GM19240 (cell line): ENCODE data around the gene GRHL1.
A peak's percentile ranks its signal among the peaks of the same experiment; 100 is the strongest.
"Not testable (repeated sequence)": the region's sequence is repeated elsewhere in the genome, so short reads cannot be mapped to it uniquely, and the experiment has no call there.

Experiments
- DNase-seq: peaks from one replicate; pipeline ENCODE4 v3.0.0; 2011; ENCODE audit warnings: low spot score; ENCODE audit not compliant: insufficient read length

The GRHL1 gene, protein sequence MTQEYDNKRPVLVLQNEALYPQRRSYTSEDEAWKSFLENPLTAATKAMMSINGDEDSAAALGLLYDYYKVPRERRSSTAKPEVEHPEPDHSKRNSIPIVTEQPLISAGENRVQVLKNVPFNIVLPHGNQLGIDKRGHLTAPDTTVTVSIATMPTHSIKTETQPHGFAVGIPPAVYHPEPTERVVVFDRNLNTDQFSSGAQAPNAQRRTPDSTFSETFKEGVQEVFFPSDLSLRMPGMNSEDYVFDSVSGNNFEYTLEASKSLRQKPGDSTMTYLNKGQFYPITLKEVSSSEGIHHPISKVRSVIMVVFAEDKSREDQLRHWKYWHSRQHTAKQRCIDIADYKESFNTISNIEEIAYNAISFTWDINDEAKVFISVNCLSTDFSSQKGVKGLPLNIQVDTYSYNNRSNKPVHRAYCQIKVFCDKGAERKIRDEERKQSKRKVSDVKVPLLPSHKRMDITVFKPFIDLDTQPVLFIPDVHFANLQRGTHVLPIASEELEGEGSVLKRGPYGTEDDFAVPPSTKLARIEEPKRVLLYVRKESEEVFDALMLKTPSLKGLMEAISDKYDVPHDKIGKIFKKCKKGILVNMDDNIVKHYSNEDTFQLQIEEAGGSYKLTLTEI

DNA sequence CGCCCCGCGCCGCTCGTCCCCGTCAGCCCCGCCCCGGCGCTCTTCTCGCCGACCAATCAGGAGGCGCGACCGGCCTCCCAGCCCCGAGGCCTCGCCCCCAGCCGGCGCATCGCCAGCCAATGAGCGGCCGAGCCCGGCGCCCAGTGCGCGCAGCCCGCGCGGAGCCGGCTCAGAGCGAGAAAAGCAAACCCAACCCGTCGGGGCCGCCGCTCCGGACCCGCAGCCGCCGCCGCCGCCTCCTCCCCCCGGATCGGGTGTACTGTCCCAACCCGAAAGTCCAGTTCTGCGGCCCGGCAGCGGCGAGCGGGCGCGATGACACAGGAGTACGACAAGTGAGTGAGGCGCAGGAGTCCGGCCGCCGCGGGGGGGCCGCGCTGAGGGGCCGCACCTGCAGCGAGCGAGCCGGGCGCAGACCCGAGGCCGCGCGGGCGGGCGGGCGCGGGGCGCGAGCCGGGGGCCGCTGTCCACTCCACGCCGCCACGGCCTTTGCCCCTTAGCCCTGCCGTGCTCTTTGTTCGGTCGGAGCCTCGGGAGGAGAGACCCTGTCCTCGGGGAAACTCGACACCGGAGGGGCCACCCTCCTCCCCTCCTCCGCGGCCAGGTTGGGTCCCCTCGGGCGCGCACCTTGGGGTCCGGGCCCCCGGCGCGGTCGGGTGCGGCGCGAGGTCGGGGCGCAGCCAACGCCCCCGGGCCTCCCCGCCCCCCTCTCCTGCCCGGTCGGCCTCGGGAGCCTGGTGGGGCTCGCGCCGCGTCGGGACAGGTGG, at the start of gene GRHL1:
TSS of gene GRHL1 (plus strand) at position 172 of the 764 bp plus-strand sequence. CDS start at position 313, 141 bp downstream.
- peak; percentile 98 for DNase-seq

DNA sequence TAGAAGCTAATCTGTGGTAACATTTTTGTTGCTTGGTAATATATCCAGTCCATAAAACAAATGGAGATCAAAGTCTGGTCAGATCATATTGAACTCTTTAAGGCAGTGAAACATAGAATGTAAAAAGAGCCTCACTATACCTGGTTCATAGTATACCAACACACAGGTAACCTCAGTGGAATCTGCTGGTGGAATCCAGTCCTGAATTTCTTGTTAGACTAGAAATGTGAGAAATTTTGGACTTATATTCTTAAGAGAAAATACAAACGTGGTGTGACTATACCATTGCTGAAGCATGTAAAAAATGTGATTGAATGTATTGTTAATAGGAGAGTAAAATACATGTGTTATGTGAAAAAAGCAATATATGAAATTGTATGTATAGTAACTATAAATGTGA, 46.1 kb upstream of the GRHL1 start:
- no peak for DNase-seq

DNA sequence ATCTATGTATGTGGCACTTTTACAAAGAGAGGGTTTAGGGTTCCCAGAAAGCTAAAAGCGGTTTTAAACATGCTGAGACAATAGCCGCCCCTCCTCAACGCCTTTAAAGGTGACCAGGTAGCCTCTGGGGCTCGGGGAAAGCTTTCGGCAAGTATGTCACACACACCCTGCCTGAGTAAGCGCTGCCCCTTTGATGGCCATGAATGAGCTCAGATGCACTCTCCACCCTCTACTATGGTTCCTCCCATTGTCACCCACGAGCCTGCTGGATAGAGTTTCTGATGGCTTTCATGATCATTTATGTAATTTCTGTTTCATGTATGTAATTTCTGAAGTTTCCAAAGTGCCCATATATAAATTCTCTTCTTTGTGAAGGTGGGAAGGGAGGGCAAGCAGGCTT, 44.1 kb upstream of the GRHL1 start:
- no peak for DNase-seq

DNA sequence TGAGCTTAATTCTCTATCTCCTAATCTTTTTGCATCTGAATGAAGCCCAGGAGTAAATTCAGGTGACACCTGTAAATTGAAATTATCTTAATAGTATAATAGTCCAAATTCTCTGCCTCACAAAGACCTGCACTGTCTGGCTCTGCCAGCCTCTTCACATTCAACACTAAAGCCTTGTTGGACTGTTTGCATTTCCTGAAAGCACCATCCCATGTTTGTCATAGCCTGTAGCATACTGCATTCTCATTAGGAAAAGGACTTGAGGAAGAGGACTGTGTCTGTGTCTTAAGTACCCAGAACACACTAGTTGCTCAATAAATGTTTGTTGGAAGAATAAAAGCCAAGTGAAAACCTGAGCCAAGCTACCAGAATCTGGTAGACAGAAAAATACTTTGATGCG, 42.9 kb upstream of the GRHL1 start:
- DNase-seq = no peak

DNA sequence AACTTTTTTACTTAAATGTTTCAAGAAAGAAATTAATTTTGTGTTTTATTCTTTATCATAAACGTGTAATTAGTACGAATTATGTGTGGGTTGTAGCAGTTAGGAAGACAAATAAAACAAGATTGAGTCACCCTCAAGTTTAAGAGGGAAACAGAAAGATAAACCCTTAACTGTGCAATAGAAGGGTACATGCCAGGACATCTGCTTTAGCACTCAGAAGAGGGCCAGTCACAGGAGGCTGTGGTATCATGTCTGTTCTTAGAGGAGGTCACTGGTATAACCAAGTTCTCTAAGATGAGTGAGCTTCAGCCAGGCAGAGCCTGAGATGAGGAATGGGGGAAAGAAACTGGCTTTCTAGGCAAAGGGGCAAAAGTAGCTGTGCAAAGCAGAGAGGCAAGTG, 42.4 kb upstream of the GRHL1 start:
- DNase-seq = no peak

DNA sequence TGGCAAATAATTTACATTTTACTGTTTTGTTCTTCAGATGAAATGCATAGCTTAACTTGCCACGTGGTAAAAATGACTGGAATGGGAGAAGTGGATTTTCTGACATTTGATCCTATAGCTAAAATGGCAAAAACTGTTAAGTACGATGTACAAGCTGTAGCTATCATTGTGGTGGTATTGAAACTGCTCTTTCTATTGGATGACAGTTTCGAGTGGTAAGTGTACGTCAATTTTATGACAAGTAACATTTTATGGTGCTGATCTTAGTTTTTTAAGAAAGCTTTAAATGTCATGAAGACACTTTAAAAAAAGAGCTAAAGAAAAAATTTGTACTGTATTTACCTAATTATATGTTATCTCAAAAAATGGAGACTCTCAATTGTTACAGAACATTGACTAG, 40.8 kb upstream of the GRHL1 start:
- no peak for DNase-seq

DNA sequence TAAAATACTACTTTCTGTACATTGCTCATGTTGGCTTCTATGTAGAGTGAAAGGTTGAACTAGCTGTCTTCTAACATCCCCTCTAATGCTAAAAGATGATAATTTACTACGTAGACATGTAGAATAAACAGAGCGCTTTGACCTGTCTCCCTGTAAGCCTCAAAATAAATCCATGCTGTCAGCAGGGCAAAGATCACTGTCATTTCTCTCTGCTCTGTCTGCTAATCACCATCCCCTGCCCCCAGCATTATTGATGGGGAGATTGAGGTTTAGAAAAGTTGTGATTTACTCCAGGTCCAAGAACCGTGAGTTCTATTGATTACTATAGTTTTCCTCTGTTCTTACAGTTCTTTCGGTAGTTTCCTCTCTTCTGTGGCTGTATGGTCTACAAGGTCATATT, 39.0 kb upstream of the GRHL1 start:
- no peak for DNase-seq

DNA sequence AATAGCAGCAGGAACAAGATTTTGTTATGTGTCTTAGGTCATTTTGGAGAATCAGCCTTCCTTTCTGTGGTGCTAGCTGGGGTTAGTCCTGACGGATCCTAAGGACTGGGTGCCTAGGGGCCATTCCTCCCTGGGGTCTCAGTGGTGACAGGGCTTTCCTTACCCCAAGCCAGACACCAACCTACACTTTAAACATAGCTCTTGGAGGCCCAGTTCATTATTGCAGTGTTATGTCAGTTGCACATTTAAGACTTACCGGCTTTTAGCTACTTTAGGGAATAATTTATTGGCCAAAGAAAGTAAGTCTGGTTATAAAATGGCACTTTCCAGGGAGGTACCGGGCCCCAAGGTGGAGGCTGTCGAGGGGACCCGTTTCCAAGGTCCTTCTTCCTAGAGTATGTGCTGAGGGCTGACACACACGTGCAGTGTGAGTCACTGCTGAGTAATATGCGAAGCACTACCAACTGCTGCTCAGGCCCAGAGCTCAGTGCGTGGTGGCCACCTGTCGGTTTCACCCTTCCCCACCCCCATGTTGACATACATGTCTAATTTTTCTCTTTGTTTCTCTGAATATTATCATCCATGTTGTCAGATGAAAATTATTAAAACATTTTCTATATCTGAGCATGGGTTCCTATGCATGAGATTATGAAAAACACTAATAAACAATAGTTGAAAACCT, 37.0 kb upstream of the GRHL1 start:
- peak; percentile 33 for DNase-seq

DNA sequence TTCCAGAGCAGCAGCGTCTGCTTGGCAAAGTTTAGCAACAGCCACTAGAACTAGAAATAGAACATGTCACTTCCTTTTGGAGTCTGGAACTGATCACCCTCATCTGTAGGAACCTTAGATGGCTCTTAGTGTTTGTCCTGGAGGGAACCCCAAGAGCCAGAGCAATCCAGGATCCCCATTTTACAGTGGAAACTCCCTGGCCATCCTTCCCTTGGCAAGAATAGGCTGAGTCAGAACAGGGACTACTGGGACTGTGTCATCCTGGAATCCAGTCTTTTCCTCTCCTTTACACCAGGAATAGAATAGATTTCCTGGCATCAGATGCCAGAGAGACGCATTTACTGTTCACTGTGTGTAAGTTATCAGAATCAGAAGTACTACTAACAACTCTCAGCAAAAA, 33.2 kb upstream of the GRHL1 start:
- no peak for DNase-seq

DNA sequence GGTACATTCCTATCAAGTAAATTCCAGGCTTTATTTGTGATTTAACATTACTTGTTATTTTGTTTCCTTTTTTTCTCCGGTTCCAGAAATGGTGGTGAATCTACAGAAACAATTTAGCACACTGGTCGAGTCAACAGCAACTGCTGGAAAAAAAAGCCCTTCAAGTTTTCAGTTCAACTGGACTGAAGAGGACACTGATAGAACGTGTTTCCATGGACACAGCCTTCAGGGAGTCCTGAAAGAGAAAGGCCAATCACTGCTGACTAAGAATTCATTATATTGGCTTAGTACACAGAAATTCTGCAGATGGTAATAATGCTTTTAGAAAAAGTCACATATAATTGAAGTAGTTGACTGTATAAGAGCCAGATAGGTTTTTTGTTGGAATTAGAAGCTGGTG, 32.0 kb upstream of the GRHL1 start:
- no peak for DNase-seq

DNA sequence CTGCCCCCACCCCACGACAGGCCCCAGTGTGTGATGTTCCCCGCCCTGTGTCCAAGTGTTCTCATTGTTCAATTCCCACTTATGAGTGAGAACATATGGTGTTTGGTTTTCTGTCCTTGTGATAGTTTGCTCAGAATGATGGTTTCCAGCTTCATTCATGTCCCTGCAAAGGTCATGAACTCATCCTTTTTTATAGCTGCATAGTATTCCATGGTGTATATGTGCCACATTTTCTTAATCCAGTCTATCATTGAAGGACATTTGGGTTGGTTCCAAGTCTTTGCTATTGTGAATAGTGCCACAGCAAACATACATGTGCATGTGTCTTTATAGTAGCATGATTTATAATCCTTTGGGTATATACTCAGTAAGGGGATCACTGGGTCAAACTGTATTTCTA, 24.5 kb upstream of the GRHL1 start:
- not testable (repeated sequence) for DNase-seq

DNA sequence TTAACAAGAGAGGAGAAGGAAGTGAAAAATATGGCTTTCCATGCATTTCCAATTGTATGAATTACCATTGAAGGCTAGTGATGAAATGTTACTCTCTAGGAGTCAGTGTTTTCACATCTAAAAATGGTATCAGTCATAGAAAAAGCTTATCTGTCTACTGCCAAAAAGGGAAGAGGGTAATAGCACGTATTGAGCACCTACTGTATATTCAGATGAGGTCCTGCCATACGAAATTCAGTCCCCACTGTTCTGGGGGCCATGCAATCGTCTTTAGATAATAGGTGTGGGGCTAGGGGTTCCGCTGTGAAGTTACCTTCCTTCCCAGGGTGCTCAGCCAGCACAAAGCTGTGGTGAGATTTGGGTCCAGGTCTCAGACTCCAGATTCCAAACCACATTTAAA, 14.2 kb upstream of the GRHL1 start:
- DNase-seq = no peak

DNA sequence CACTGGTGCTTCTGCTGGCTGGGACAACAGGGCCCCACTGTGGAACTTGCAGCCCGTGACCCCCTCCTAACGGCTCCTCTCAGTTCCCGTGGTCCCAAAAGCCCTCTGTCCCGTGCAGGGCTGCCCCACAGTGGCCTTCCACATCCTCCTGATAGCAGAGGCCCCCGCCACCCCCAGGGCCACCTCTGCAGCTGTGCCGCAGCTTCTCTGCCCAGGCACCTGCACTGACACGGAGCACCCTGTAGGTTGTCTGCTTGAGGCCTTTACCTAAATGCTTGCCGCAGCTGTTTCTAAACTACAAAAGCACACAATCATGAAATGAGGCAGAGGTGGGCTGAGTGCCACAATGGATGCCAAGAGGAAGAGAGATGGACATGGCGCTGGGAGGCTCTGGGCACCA, 13.5 kb upstream of the GRHL1 start:
- no peak for DNase-seq

DNA sequence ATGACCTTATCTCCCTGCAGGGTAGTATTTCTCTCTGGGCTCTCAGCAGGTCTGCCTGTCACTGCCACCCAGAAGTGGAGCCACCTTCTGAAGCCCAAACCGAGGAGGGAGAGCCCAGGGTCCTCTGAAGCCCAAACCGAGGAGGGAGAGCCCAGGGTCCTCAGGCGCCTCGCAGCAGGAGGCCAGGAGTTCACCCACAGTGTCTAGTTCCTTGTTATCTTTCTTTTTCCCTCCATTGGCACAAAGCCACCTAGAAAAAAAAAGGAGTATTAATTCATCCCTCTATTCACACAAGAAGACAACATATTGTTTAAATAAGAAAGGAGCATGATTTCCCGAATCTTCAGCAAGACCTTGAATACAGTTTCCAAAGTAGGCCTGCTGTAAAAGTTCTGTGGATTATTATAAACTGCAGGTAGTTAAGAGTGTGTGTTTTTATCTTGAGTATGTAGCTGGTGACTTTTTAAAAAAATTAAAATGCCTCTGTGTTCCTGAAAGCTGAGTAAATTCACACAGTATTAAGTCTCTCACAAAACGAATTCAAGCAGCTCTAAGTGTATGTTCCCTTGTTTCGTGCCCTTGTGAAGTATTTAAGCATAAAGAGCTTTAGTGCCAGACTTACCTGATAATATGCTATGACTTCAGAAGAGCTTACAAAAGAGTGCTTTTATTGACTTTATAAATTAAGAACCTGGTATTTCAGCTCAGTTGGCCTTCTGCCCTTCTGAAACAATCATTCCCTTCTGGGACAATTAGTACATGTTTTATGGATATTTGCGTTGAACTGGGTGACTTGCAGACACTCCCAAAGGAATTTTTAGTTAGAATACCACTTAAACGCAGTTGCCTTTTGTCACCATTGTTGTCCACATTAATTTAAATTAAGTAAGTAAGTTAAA, 11.7 kb upstream of the GRHL1 start:
- DNase-seq = no peak

DNA sequence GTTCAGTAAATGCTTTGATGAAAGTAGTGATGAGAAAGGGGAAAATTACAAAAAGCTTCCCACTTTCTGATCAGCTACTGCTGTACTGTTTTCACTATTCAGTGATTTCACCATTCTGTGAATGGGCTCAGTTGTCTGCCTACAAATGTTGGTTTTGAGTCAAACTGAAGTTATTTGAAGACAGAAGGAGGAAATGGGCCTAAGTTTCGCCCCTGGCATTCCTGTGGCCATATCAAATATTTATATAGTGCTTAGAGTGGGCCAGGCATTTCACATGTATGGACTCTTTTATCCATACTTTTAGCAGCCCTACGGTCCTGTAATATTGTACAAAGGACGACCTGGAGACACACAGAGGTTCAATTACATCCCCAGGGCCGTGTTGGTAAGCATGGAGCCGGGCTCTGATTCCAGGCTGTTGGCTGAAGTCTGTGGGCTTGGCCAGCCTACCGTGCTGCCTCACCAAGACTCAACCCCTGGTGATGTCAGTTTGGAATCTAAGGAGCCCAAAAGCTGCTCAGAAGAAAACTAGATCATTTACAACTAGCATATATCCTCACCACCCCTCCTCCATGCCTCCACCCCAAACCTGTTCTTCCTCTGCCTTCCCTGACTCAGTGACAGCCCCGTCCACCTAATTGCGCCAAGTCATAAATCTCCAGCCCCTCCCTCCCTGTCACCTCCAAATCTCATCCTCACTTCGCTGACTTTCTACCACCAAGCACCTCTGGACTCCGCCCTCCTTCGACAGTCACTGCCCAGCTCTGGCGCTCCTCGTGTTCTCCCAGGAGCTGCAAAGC, 10.1 kb upstream of the GRHL1 start:
- DNase-seq = no peak

DNA sequence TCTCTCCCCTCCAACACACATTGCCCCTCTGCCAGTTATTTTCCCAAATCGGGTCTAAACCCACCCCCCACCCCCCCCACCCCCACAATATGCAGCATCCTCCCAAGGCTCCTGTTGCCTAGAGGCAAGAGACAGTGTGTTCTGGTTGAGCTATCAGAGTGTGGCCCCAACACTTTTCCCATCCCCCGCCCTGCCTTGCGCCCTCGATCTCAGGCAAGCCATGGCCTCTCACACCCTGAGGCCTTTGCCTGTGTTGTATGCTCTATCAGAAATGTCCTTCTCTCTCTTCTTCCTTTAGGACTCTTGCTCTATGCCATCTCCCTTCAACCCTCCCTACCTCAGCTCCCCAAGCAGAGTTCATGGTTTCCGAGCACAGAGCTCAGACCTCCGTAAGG, 9.5 kb upstream of the GRHL1 start:
- DNase-seq = no peak

DNA sequence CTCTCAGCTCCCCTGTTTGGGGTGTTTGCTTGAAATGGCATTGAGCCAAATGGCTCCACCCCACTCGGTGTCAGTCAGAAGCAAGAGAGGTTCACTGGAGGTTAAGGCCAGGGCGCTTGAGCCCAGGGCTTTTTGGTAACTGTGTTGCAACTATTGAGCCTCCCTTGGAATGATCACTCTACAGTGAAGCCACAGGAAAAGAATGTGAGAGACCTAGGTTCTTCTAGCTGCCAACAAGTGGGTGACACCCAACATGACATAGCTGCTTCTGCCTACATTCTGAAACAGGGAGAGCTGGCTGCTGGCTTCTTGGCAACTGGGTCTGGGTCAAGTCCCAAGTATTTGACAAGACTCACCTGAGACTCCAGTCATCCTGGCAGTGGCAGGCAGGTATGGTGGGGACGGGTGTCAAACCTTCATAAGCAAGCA, 7.1 kb upstream of the GRHL1 start:
- DNase-seq = no peak

DNA sequence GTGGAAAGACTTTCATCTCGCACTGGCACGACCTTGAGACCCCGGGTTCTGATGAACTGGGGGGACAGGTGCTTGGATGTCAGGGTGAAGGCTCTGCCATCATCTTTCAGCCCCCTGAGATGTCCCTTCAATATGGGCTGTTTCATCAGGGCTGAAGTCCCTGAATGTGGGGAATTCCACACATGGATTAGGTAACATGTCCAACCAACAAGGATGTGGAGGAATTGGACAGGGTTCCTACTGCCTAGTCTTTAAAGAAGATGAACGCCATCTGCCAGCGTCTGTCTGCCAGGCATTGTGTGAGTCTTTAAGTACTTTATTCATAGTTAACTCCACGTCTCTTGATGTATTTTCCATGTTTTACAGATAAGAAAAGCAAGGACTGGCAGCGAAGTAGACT, 5.9 kb upstream of the GRHL1 start:
- no peak for DNase-seq

DNA sequence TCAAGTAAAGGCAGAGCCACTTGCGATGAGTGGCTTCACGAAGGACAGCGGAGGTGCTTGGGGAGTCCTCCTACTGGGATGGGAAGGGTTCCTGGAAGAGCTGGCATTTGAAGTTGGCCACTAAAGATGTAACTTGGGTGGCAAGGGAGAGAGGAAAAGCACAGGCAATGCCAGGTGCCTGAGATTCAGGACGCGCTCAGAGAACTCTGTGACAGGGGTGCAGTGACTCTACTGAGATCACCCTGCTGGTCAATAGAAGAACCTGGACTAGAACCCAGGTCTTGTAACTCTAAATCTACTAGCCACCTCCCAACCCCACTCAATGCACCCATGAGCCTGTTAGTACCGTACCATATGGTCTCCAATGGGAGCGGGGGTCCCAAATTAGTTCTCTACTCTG, 5.4 kb upstream of the GRHL1 start:
- DNase-seq = no peak

DNA sequence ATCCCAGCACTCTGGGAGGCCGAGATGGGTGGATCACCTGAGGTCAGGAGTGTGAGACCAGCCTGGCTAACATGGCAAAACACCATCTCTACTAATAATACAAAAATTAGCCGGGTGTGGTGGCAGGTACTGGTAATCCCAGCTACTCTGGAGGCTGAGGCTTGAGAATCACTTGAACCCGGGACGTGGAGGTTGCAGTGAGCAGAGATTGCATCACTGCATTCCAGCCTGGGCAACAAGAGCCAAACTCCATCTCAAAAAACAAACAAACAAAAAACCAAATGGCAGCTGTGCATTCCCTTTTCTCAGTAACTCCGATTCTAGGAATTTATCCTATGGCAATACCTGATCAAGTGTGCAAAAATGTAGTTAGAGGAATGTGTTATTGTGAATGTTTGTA, 4.7 kb upstream of the GRHL1 start:
- DNase-seq = no peak
